Hepatocyte (in vitro differentiated cells): ENCODE results near the gene TNFRSF14.

Source experiments
- EZH2phosphoT487 ChIP-seq: fragments of 200-600 bp; sonication (generic); IDR thresholded peaks from one replicate; pipeline ENCODE4 v1.6.1; 2018; ENCODE audit warnings: antibody characterized with exemption, mild to moderate bottlenecking, low read depth, moderate library complexity; ENCODE audit not compliant: unreplicated experiment, severe bottlenecking
- TF ChIP-seq, protein P1 (sequence below): fragments of 200-600 bp; sonication (generic); IDR thresholded peaks from 2 replicates; pipeline ENCODE4 v1.5.1; 2016; ENCODE audit warnings: antibody characterized with exemption, mild to moderate bottlenecking; ENCODE audit not compliant: poor library complexity

DNA sequence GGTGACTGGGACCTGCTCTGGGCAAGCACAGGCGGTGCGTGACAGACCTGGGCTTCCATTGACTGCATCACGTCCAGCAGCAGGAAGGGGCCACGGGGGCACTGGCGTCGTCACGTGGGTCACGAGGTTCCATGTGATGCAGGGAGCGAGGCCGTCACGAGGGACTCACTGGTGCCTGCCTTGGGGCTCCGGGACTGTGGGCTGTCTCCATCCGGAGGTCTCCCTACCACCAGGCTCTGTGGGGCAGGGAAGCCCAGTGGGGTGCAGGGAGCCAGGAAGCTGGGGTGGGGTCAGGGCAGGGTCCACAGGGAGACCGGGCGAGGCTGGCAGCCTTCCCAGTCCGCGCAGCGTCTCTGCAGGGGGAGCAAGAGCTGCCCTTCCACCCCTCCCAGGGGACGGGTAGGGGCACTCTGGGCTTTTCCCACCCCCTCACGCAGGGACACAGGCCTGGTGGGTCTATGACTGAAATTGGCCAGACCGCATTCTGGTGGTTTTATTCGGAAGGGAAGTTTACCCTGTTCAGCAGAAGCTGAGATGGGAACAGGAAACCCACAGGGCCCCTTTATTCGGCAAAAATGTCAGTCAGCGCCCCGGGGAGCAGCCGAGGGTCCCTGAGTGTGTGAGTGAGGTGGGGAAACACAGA, 416 bp upstream of the TNFRSF14 start:
- TF ChIP-seq, protein P1, sequence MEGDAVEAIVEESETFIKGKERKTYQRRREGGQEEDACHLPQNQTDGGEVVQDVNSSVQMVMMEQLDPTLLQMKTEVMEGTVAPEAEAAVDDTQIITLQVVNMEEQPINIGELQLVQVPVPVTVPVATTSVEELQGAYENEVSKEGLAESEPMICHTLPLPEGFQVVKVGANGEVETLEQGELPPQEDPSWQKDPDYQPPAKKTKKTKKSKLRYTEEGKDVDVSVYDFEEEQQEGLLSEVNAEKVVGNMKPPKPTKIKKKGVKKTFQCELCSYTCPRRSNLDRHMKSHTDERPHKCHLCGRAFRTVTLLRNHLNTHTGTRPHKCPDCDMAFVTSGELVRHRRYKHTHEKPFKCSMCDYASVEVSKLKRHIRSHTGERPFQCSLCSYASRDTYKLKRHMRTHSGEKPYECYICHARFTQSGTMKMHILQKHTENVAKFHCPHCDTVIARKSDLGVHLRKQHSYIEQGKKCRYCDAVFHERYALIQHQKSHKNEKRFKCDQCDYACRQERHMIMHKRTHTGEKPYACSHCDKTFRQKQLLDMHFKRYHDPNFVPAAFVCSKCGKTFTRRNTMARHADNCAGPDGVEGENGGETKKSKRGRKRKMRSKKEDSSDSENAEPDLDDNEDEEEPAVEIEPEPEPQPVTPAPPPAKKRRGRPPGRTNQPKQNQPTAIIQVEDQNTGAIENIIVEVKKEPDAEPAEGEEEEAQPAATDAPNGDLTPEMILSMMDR = no peak
- no peak for TF ChIP-seq EZH2phosphoT487
